ENCODE measurements around the gene ZNF275.

DNA sequence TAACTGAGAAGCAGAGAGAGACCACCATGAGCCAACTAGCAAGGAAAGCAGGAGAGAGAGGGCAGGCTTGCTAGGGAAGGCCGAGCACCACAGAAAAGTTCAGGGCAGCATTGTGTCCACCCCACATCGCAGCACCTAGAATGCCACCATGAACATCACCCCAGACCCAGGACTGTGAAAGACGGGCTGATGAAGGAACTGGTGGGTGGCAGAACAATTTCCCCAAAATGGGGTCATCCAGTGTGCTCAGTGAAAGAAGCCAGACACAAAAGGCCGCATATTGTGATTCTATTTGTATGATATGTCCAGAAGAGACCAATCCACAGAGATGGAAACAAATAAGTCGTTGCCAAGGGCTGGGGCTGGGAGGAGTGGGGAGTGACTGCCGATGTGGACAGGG, 50.4 kb downstream of the ZNF275 start:
- TF ChIP-seq, protein P1, sequence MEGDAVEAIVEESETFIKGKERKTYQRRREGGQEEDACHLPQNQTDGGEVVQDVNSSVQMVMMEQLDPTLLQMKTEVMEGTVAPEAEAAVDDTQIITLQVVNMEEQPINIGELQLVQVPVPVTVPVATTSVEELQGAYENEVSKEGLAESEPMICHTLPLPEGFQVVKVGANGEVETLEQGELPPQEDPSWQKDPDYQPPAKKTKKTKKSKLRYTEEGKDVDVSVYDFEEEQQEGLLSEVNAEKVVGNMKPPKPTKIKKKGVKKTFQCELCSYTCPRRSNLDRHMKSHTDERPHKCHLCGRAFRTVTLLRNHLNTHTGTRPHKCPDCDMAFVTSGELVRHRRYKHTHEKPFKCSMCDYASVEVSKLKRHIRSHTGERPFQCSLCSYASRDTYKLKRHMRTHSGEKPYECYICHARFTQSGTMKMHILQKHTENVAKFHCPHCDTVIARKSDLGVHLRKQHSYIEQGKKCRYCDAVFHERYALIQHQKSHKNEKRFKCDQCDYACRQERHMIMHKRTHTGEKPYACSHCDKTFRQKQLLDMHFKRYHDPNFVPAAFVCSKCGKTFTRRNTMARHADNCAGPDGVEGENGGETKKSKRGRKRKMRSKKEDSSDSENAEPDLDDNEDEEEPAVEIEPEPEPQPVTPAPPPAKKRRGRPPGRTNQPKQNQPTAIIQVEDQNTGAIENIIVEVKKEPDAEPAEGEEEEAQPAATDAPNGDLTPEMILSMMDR (IDR thresholded peaks at IDR 0.05; ENCODE audit: low read depth, low read length, missing input control): no peak
- TF ChIP-seq, protein P2, sequence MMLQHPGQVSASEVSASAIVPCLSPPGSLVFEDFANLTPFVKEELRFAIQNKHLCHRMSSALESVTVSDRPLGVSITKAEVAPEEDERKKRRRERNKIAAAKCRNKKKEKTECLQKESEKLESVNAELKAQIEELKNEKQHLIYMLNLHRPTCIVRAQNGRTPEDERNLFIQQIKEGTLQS (IDR thresholded peaks at IDR 0.05): no peak
- TF ChIP-seq, protein P3, sequence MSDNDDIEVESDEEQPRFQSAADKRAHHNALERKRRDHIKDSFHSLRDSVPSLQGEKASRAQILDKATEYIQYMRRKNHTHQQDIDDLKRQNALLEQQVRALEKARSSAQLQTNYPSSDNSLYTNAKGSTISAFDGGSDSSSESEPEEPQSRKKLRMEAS (IDR thresholded peaks at IDR 0.05): no peak
- TF ChIP-seq NR2F2 (IDR thresholded peaks at IDR 0.05) (no peak), RAD21 (IDR thresholded peaks at IDR 0.05) (no peak), YY1 (IDR thresholded peaks at IDR 0.05) (no peak), GABPA (IDR thresholded peaks at IDR 0.05 in 1 of 2, conservative IDR thresholded peaks at IDR 0.05 in 1 of 2) (no peak), SP1 (IDR thresholded peaks at IDR 0.05) (no peak), RXRA (IDR thresholded peaks at IDR 0.05) (no peak)
- TF ChIP-seq, protein P4, sequence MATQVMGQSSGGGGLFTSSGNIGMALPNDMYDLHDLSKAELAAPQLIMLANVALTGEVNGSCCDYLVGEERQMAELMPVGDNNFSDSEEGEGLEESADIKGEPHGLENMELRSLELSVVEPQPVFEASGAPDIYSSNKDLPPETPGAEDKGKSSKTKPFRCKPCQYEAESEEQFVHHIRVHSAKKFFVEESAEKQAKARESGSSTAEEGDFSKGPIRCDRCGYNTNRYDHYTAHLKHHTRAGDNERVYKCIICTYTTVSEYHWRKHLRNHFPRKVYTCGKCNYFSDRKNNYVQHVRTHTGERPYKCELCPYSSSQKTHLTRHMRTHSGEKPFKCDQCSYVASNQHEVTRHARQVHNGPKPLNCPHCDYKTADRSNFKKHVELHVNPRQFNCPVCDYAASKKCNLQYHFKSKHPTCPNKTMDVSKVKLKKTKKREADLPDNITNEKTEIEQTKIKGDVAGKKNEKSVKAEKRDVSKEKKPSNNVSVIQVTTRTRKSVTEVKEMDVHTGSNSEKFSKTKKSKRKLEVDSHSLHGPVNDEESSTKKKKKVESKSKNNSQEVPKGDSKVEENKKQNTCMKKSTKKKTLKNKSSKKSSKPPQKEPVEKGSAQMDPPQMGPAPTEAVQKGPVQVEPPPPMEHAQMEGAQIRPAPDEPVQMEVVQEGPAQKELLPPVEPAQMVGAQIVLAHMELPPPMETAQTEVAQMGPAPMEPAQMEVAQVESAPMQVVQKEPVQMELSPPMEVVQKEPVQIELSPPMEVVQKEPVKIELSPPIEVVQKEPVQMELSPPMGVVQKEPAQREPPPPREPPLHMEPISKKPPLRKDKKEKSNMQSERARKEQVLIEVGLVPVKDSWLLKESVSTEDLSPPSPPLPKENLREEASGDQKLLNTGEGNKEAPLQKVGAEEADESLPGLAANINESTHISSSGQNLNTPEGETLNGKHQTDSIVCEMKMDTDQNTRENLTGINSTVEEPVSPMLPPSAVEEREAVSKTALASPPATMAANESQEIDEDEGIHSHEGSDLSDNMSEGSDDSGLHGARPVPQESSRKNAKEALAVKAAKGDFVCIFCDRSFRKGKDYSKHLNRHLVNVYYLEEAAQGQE (IDR thresholded peaks at IDR 0.05): no peak

All from liver (tissue), 3 donors.